Inflammatory macrophage (primary cell): ENCODE results near the gene BAHCC1.

Experiments used
- DNase-seq, 2 donors: peaks; one replicate each; pipeline ENCODE4 v3.0.0-alpha.2; 2020 to 2022

Gene BAHCC1

GRCh38 chr17:81428121-81428515, 32.9 kb downstream of the BAHCC1 start:
- DNase-seq, result peak in 1 of 2 donors; percentile 19

GRCh38 chr17:81428516-81428915, 33.3 kb downstream of the BAHCC1 start:
- no peak for DNase-seq

GRCh38 chr17:81428948-81429774, 33.9 kb downstream of the BAHCC1 start:
- no peak for DNase-seq

- DNase-seq, result no peak
Observed at GRCh38 chr17:81429821-81430551, 34.7 kb downstream of the BAHCC1 start.

- no peak for DNase-seq
Observed at GRCh38 chr17:81431545-81432482, 36.6 kb downstream of the BAHCC1 start.

- no peak for DNase-seq
Observed at GRCh38 chr17:81432941-81433340, 37.7 kb downstream of the BAHCC1 start.

- no peak for DNase-seq
Observed at GRCh38 chr17:81433656-81434055, 38.4 kb downstream of the BAHCC1 start.

- DNase-seq, result no peak
Observed at GRCh38 chr17:81434072-81434471, 38.8 kb downstream of the BAHCC1 start.

GRCh38 chr17:81434681-81435417, 39.6 kb downstream of the BAHCC1 start:
- DNase-seq, result no peak

GRCh38 chr17:81435652-81436293, 40.5 kb downstream of the BAHCC1 start:
- no peak for DNase-seq

- no peak for DNase-seq
Observed at GRCh38 chr17:81436294-81436849, 41.1 kb downstream of the BAHCC1 start.

- no peak for DNase-seq
Observed at GRCh38 chr17:81437191-81437651, 42.0 kb downstream of the BAHCC1 start.

- DNase-seq, result no peak
Observed at GRCh38 chr17:81438007-81438659, 42.9 kb downstream of the BAHCC1 start.

GRCh38 chr17:81438688-81439087, 43.4 kb downstream of the BAHCC1 start:
- DNase-seq, result no peak

- DNase-seq, result no peak
Observed at GRCh38 chr17:81440051-81440471, 44.8 kb downstream of the BAHCC1 start.

GRCh38 chr17:81440511-81441244, 45.4 kb downstream of the BAHCC1 start:
- no peak for DNase-seq

GRCh38 chr17:81442791-81443190, 47.5 kb downstream of the BAHCC1 start:
- DNase-seq, result no peak

- DNase-seq, result no peak
Observed at GRCh38 chr17:81443269-81443668, 48.0 kb downstream of the BAHCC1 start.

- DNase-seq, result no peak
Observed at GRCh38 chr17:81444610-81445339, 49.5 kb downstream of the BAHCC1 start.
